ENCODE data around the gene RYR2.

- TF ChIP-seq CTCF (IDR thresholded peaks at IDR 0.05) (no peak), EZH2phosphoT487 (IDR thresholded peaks at IDR 0.05) (no peak), EZH2 (IDR thresholded peaks at IDR 0.05) (no peak)
Measured at GRCh38 chr1:237229333-237229732, 187.3 kb downstream of the RYR2 start.
